Measurements from ENCODE around the gene EPHB1. TPM values are rescaled to one million over a fixed set of nuclear protein-coding genes. Genes with fewer than 3 reads are reported as not detected.

The EPHB1 gene
- polyA plus RNA-seq, 1 of the 3 experiments (the other 2 are of a cell fraction) = 1.2 TPM

- ChIA-PET POLR2A (no interaction called here), CTCF (no interaction called here)
- Histone ChIP-seq H3K27me3 (ENCODE audit: insufficient read depth) (no peaks in the 10 kb centered on the region), H3K27ac (ENCODE audit: low read depth in 2 of 2, low read length in 1 of 2) (no peak overlapping the region), H3K9me3 (no peaks in the 10 kb centered on the region), H3F3A (replicated peaks; ENCODE audit: insufficient read depth) (no peaks in the 10 kb centered on the region), H3K4me3 (ENCODE audit: low read depth in 2 of 2, low read length in 1 of 2) (no peak overlapping the region), H4K20me1 (ENCODE audit: insufficient read depth) (no peaks in the 10 kb centered on the region), H3K4me2 (no peak overlapping the region), H3K36me3 (replicated peaks in 1 of 2; ENCODE audit: control insufficient read depth in 1 of 2, insufficient read depth in 2 of 2, low read length in 1 of 2) (no peaks in the 10 kb centered on the region), H3K79me2 (ENCODE audit: insufficient read depth) (no peaks in the 10 kb centered on the region), H2AFZ (ENCODE audit: low read depth) (no peak overlapping the region), H3K4me1 (ENCODE audit: control insufficient read depth in 1 of 2, insufficient read depth in 2 of 2, low read depth in 1 of 2, low read length in 1 of 2) (no peaks in the 10 kb centered on the region), H3K9ac (no peak overlapping the region), H3K9me2 (no peaks in the 10 kb centered on the region)
- no peak for DNase-seq
- 31% methylated on average over 4 of the region's 6 CpGs for WGBS (ENCODE audit: low lambda C conversion rate)
- TF ChIP-seq FOSL2 (IDR thresholded peaks at IDR 0.05; ENCODE audit: borderline replicate concordance, low read depth) (no peak), SIN3A (IDR thresholded peaks at IDR 0.05; ENCODE audit: borderline replicate concordance, low read depth, low read length) (no peak), ZBTB33 (IDR thresholded peaks at IDR 0.05; ENCODE audit: borderline replicate concordance, low read depth) (no peak), MAX (IDR thresholded peaks at IDR 0.05; ENCODE audit: low read depth) (no peak), RXRA (IDR thresholded peaks at IDR 0.05; ENCODE audit: borderline replicate concordance, low read depth) (no peak), EZH2phosphoT487 (IDR thresholded peaks at IDR 0.05; ENCODE audit: borderline replicate concordance, low read depth) (no peak), SMC3 (IDR thresholded peaks at IDR 0.05; ENCODE audit: low read depth, low read length) (no peak), CHD2 (IDR thresholded peaks at IDR 0.05; ENCODE audit: low read length, partially characterized antibody) (no peak), GABPA (IDR thresholded peaks at IDR 0.05; ENCODE audit: low read depth) (no peak), TCF12 (IDR thresholded peaks at IDR 0.05) (no peak), CTCF (IDR thresholded peaks at IDR 0.05) (no peak), JUND (IDR thresholded peaks at IDR 0.05) (no peak), MXI1 (IDR thresholded peaks at IDR 0.05; ENCODE audit: low read depth, low read length) (no peak)
Measured at GRCh38 chr3:135261214-135261775, 466.2 kb downstream of the EPHB1 start.

GRCh38 chr3:135261916-135262315, 466.9 kb downstream of the EPHB1 start:
- H3K9ac ChIP-seq = no peak overlapping the region
- 31% methylated on average over 1 of the region's 1 CpG for WGBS (ENCODE audit: low lambda C conversion rate)
- POLR2A ChIA-PET = no interaction called here
- H4K20me1 ChIP-seq (ENCODE audit: insufficient read depth) = no peaks in the 10 kb centered on the region
- no peaks in the 10 kb centered on the region for H3K4me1 ChIP-seq (ENCODE audit: control insufficient read depth in 1 of 2, insufficient read depth in 2 of 2, low read depth in 1 of 2, low read length in 1 of 2)
- no peaks in the 10 kb centered on the region for H3K9me2 ChIP-seq
- H2AFZ ChIP-seq (ENCODE audit: low read depth) = no peak overlapping the region
- TF ChIP-seq FOXJ3 (CRISPR knock-in tag; IDR thresholded peaks at IDR 0.05) = no peak
- TF ChIP-seq NRF1 (IDR thresholded peaks at IDR 0.05; ENCODE audit: low read depth, low read length) = no peak
- no peak for TF ChIP-seq RXRA (IDR thresholded peaks at IDR 0.05; ENCODE audit: borderline replicate concordance, low read depth)
- TF ChIP-seq GABPA (IDR thresholded peaks at IDR 0.05; ENCODE audit: low read depth) = no peak
- no peak for TF ChIP-seq YY1 (IDR thresholded peaks at IDR 0.05; ENCODE audit: low read depth)
- TF ChIP-seq FOXM1 (IDR thresholded peaks at IDR 0.05; ENCODE audit: low read depth) = no peak
- no peak for TF ChIP-seq USF1 (IDR thresholded peaks at IDR 0.05; ENCODE audit: borderline replicate concordance, low read depth)
- TF ChIP-seq MXI1 (IDR thresholded peaks at IDR 0.05; ENCODE audit: low read depth, low read length) = no peak
- no peaks in the 10 kb centered on the region for H3F3A ChIP-seq (replicated peaks; ENCODE audit: insufficient read depth)
- no peak overlapping the region for H3K4me2 ChIP-seq
- CTCF ChIA-PET = no interaction called here
- H3K4me3 ChIP-seq (ENCODE audit: low read depth in 2 of 2, low read length in 1 of 2) = no peak overlapping the region
- H3K9me3 ChIP-seq = no peaks in the 10 kb centered on the region
- DNase-seq = no peak
- H3K27me3 ChIP-seq (ENCODE audit: insufficient read depth) = no peaks in the 10 kb centered on the region
- no peaks in the 10 kb centered on the region for H3K36me3 ChIP-seq (replicated peaks in 1 of 2; ENCODE audit: control insufficient read depth in 1 of 2, insufficient read depth in 2 of 2, low read length in 1 of 2)
- H3K27ac ChIP-seq (ENCODE audit: low read depth in 2 of 2, low read length in 1 of 2) = no peak overlapping the region
- H3K79me2 ChIP-seq (ENCODE audit: insufficient read depth) = no peaks in the 10 kb centered on the region
